Memory B cell (primary cell): ENCODE data around the gene ABCA7.
A peak's percentile ranks its signal among the peaks of the same experiment; 100 is the strongest.

Experiments
- ATAC-seq: fragments of 150-1000 bp; cut with Tn5 transposase; 2 replicates; pipeline ENCODE4 v1.10.0; 2021; ENCODE audit warnings: low read depth, mild to moderate bottlenecking, moderate library complexity
- DNase-seq, 2 donors: peaks; one replicate each; pipeline ENCODE4 v3.0.0; 2022; ENCODE audit warnings: low spot score in 2 of 2
- H3K27ac Mint-ChIP-seq: one replicate; pipeline ENCODE4 v1.8.0; 2022; ENCODE audit warnings: mild to moderate bottlenecking, moderate library complexity, mixed read lengths
- H3K27me3 Mint-ChIP-seq: one replicate; pipeline ENCODE4 v1.8.0; 2022; ENCODE audit warnings: mixed read lengths
- H3K36me3 Mint-ChIP-seq: one replicate; pipeline ENCODE4 v1.8.0; 2022; ENCODE audit warnings: mild to moderate bottlenecking, mixed read lengths
- H3K4me1 Mint-ChIP-seq: one replicate; pipeline ENCODE4 v1.8.0; 2022; ENCODE audit warnings: mixed read lengths
- H3K4me3 Mint-ChIP-seq: one replicate; pipeline ENCODE4 v1.8.0; 2022; ENCODE audit warnings: mild to moderate bottlenecking, moderate library complexity, mixed read lengths
- H3K9me3 Mint-ChIP-seq: one replicate; pipeline ENCODE4 v1.8.0; 2022; ENCODE audit warnings: mixed read lengths

Gene ABCA7

GRCh38 chr19:1061987-1062386, 22.1 kb downstream of the ABCA7 start:
- H3K9me3 Mint-ChIP-seq: no peaks in the 10 kb centered on the region
- H3K27ac Mint-ChIP-seq: no peak overlapping the region

GRCh38 chr19:1062387-1063029, 22.6 kb downstream of the ABCA7 start:
- ATAC-seq: no peak
- Mint-ChIP-seq H3K9me3 (no peaks in the 10 kb centered on the region), H3K4me3 (no peak overlapping the region), H3K4me1 (peaks cover 43% of the 10 kb centered on the region), H3K27me3 (no peaks in the 10 kb centered on the region), H3K27ac (no peak overlapping the region), H3K36me3 (peaks cover 18% of the 10 kb centered on the region)
- DNase-seq: no peak

More at GRCh38 chr19:1061987-1062386, 22.1 kb downstream of the ABCA7 start:
- no peaks in the 10 kb centered on the region for H3K27me3 Mint-ChIP-seq
- H3K36me3 Mint-ChIP-seq: peaks cover 21% of the 10 kb centered on the region
- ATAC-seq (no peak), DNase-seq (no peak)
- H3K4me1 Mint-ChIP-seq: peaks cover 47% of the 10 kb centered on the region
- no peak overlapping the region for H3K4me3 Mint-ChIP-seq

GRCh38 chr19:1063030-1063908, 23.4 kb downstream of the ABCA7 start:
- peak overlapping the region; percentile 39 for H3K4me3 Mint-ChIP-seq
- H3K27me3 Mint-ChIP-seq: no peaks in the 10 kb centered on the region
- peaks cover 17% of the 10 kb centered on the region for H3K36me3 Mint-ChIP-seq
- ATAC-seq (peak; percentile 1), DNase-seq (peak in 1 of 2 donors; percentile 63)
- H3K27ac Mint-ChIP-seq: no peak overlapping the region
- H3K9me3 Mint-ChIP-seq: no peaks in the 10 kb centered on the region
- peaks cover 36% of the 10 kb centered on the region for H3K4me1 Mint-ChIP-seq

- no peaks in the 10 kb centered on the region for H3K27me3 Mint-ChIP-seq
- no peak for DNase-seq
- peak overlapping the region; percentile 47 for H3K4me3 Mint-ChIP-seq
- peaks cover 21% of the 10 kb centered on the region for H3K36me3 Mint-ChIP-seq
- no peaks in the 10 kb centered on the region for H3K9me3 Mint-ChIP-seq
- no peak for ATAC-seq
- H3K27ac Mint-ChIP-seq: no peak overlapping the region
- H3K4me1 Mint-ChIP-seq: peaks cover 39% of the 10 kb centered on the region
Measured at GRCh38 chr19:1063909-1064660, 24.2 kb downstream of the ABCA7 start.

- H3K36me3 Mint-ChIP-seq: peaks cover 22% of the 10 kb centered on the region
- no peaks in the 10 kb centered on the region for H3K27me3 Mint-ChIP-seq
- no peaks in the 10 kb centered on the region for H3K9me3 Mint-ChIP-seq
- ATAC-seq: peak; percentile 40
- peak overlapping the region; percentile 67 for H3K4me3 Mint-ChIP-seq
- no peak overlapping the region for H3K27ac Mint-ChIP-seq
- H3K4me1 Mint-ChIP-seq: peaks cover 43% of the 10 kb centered on the region
- DNase-seq: peak; percentile 67 to 76
Measured at GRCh38 chr19:1064661-1065605, 25.0 kb downstream of the ABCA7 start.

- Mint-ChIP-seq H3K4me3 (peak overlapping the region; percentile 67), H3K9me3 (no peaks in the 10 kb centered on the region), H3K4me1 (peaks cover 43% of the 10 kb centered on the region), H3K27me3 (no peaks in the 10 kb centered on the region), H3K27ac (no peak overlapping the region), H3K36me3 (peaks cover 22% of the 10 kb centered on the region)
- DNase-seq (no peak), ATAC-seq (no peak)
Measured at GRCh38 chr19:1065606-1066109, 25.8 kb downstream of the ABCA7 start.

GRCh38 chr19:1066251-1066747, 26.4 kb downstream of the ABCA7 start:
- Mint-ChIP-seq H3K4me1 (peaks cover 43% of the 10 kb centered on the region), H3K36me3 (peaks cover 22% of the 10 kb centered on the region), H3K9me3 (no peaks in the 10 kb centered on the region), H3K27me3 (no peaks in the 10 kb centered on the region), H3K4me3 (peak overlapping the region; percentile 85), H3K27ac (peak overlapping the region; percentile 94)
- no peak for DNase-seq
- ATAC-seq: no peak

- peaks cover 21% of the 10 kb centered on the region for H3K36me3 Mint-ChIP-seq
- ATAC-seq (peak; percentile 46), DNase-seq (peak; percentile 71 to 75)
- no peaks in the 10 kb centered on the region for H3K27me3 Mint-ChIP-seq
- peaks cover 46% of the 10 kb centered on the region for H3K4me1 Mint-ChIP-seq
- peak within 1 kb of the TSS; percentile 92 for H3K4me3 Mint-ChIP-seq
- no peaks in the 10 kb centered on the region for H3K9me3 Mint-ChIP-seq
- H3K27ac Mint-ChIP-seq: peak within 1 kb of the TSS; percentile 94
Measured at GRCh38 chr19:1066748-1067340, 26.9 kb downstream of the ABCA7 start, which contains the start of gene ARHGAP45. ARHGAP45 (plus strand) TSS chr19:1067167; CDS start chr19:1067406, 239 bp downstream.

GRCh38 chr19:1067341-1067957, 27.5 kb downstream of the ABCA7 start:
- Mint-ChIP-seq H3K9me3 (no peaks in the 10 kb centered on the region), H3K36me3 (peaks cover 22% of the 10 kb centered on the region), H3K4me1 (peaks cover 47% of the 10 kb centered on the region), H3K27me3 (no peaks in the 10 kb centered on the region), H3K27ac (peak overlapping the region; percentile 94), H3K4me3 (peak overlapping the region; percentile 92)
- DNase-seq (peak; percentile 70 to 73), ATAC-seq (peak; percentile 58)

- peaks cover 43% of the 10 kb centered on the region for H3K4me1 Mint-ChIP-seq
Measured at GRCh38 chr19:1068009-1069001, 28.4 kb downstream of the ABCA7 start.

GRCh38 chr19:1069009-1069779, 29.3 kb downstream of the ABCA7 start:
- DNase-seq: peak; percentile 56 to 63
- H3K4me1 Mint-ChIP-seq: peaks cover 41% of the 10 kb centered on the region
- no peaks in the 10 kb centered on the region for H3K9me3 Mint-ChIP-seq
- peaks cover 21% of the 10 kb centered on the region for H3K36me3 Mint-ChIP-seq
- ATAC-seq: peak; percentile 43
- peak overlapping the region; percentile 92 for H3K4me3 Mint-ChIP-seq
- peak overlapping the region; percentile 94 for H3K27ac Mint-ChIP-seq
- H3K27me3 Mint-ChIP-seq: no peaks in the 10 kb centered on the region

More at GRCh38 chr19:1068009-1069001, 28.4 kb downstream of the ABCA7 start:
- H3K9me3 Mint-ChIP-seq: no peaks in the 10 kb centered on the region
- H3K4me3 Mint-ChIP-seq: peak overlapping the region; percentile 92
- no peak for ATAC-seq
- peak overlapping the region; percentile 94 for H3K27ac Mint-ChIP-seq
- H3K36me3 Mint-ChIP-seq: peaks cover 20% of the 10 kb centered on the region
- no peaks in the 10 kb centered on the region for H3K27me3 Mint-ChIP-seq
- peak in 1 of 2 donors; percentile 54 for DNase-seq
